HG03025 (cell line): ENCODE results near the gene IL17RB.

Experiments
- ATAC-seq: cut with Tn5 transposase; IDR thresholded peaks from one replicate; pipeline ENCODE4 v1.9.1; 2021; ENCODE audit warnings: mild to moderate bottlenecking, moderate library complexity; ENCODE audit not compliant: unreplicated experiment, low FRiP score

IL17RB gene

DNA sequence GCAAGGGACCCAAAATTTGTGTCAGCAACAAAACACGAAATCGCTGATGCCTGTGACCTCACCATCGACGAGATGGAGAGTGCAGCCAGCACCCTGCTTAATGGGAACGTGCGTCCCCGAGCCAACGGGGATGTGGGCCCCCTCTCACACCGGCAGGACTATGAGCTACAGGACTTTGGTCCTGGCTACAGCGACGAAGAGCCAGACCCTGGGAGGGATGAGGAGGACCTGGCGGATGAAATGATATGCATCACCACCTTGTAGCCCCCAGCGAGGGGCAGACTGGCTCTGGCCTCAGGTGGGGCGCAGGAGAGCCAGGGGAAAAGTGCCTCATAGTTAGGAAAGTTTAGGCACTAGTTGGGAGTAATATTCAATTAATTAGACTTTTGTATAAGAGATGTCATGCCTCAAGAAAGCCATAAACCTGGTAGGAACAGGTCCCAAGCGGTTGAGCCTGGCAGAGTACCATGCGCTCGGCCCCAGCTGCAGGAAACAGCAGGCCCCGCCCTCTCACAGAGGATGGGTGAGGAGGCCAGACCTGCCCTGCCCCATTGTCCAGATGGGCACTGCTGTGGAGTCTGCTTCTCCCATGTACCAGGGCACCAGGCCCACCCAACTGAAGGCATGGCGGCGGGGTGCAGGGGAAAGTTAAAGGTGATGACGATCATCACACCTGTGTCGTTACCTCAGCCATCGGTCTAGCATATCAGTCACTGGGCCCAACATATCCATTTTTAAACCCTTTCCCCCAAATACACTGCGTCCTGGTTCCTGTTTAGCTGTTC lies 35.0 kb upstream of the IL17RB start:
- no peak for ATAC-seq

DNA sequence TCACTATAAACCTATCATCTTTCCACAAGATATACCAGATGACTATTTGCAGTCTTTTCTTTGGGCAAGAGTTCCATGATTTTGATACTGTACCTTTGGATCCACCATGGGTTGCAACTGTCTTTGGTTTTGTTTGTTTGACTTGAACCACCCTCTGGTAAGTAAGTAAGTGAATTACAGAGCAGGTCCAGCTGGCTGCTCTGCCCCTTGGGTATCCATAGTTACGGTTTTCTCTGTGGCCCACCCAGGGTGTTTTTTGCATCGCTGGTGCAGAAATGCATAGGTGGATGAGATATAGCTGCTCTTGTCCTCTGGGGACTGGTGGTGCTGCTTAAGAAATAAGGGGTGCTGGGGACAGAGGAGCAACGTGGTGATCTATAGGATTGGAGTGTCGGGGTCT lies 33.9 kb upstream of the IL17RB start:
- ATAC-seq: no peak

DNA sequence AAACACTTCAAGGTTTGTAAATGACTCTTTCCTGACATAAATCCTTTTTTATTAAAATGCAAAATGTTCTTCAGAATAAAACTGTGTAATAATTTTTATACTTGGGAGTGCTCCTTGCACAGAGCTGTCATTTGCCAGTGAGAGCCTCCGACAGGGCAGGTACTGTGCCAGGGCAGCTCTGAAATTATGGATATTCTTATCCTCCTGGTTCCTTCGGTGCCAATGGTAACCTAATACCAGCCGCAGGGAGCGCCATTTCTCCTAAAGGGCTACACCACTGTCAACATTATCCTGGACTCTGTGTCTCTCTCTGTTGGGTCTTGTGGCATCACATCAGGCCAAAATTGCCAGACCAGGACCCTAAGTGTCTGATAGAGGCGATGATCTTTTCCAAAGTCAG lies 33.1 kb upstream of the IL17RB start:
- ATAC-seq: no peak

- ATAC-seq: no peak
These were observed 32.5 kb upstream of the IL17RB start for GRCh38 chr3:53813876-53814275.

GRCh38 chr3:53815067-53815466 lies 31.3 kb upstream of the IL17RB start:
- no peak for ATAC-seq

DNA sequence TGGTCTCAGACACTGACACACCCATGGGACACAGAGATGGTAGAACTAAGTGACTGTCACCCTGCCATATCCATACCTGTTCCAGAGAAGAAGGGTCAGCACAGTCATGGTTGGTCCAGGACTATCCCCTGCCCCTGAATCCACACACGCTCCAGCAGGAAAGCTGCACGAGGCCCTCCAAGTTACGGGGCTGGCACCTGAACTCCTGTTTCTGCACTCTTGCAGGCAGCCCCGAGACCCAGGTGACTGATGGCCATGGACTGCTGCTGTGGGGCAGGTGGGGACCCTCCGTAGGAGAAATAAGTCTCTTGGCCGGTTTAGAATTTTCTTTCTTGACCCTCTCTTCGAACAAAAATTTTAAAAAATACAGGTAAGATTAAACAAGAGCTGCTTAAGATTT lies 30.7 kb upstream of the IL17RB start:
- no peak for ATAC-seq

DNA sequence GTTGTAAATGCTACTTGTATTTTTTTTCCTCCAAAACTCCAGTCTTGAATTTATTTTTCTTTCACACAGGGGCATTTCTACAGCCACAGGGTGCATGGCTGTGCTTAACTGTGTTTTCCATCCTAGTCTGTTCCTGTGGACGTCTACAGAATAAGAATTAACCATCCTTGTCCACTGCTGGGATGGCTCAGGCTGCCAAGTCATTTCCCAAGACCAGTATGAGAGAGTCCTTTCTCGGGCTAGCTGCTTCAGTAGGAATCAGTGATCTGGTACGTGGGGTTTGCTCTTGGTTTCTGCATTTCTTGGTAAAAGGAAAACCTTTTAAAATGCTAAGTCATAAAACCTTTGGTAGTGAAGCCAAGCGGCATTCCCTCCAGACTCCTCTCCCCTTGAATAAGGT lies 29.9 kb upstream of the IL17RB start:
- ATAC-seq: no peak

GRCh38 chr3:53817211-53817610 lies 29.2 kb upstream of the IL17RB start:
- ATAC-seq: no peak

GRCh38 chr3:53817809-53818208 lies 28.6 kb upstream of the IL17RB start:
- no peak for ATAC-seq

DNA sequence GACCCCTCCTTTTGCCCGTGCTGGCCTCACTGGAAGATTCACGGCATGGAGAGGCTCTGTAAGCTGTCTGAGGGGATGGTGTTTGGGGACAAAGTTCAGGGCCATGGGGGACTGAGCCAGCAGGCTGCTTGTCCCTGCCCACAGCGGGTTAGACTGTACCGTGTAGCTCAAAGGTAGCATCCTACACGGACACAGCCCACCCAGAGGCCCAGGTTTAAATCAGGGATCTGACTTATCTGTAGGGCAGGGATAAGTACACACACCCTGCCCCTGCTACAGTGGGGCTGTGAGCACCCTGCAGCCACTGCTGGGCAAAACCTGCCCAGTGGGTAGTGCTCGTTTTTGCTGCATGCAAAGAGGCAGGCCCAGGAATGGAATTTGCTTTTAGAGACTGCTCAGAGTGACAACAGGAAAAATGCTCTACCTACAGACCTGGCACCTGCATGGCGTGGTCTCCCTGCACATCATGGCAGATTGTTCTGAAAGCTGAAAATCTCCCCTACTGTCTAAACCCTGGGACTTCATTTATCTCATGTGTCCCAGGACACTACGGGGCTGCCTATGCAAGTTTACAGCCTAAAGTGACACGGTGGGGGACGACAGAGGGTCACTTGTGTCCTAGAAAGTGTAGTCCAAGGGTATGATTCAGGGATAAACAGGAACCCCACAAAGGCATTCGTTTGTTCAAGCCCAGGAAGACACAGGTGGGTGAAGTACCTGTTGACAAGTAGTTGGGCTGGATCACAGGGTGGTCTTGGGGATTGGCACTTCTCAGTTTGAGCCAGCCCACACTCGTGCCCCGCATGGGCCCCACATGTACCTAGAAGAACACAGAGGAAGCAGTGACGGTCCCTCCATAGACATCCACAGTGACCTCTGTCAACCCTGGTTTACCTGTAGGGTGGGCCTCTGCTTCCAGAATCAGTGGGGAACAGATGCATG lies 27.9 kb upstream of the IL17RB start:
- ATAC-seq: no peak

- ATAC-seq: no peak
These were observed 27.1 kb upstream of the IL17RB start for GRCh38 chr3:53819163-53819868.

- no peak for ATAC-seq
These were observed 26.3 kb upstream of the IL17RB start for GRCh38 chr3:53820084-53820483.

DNA sequence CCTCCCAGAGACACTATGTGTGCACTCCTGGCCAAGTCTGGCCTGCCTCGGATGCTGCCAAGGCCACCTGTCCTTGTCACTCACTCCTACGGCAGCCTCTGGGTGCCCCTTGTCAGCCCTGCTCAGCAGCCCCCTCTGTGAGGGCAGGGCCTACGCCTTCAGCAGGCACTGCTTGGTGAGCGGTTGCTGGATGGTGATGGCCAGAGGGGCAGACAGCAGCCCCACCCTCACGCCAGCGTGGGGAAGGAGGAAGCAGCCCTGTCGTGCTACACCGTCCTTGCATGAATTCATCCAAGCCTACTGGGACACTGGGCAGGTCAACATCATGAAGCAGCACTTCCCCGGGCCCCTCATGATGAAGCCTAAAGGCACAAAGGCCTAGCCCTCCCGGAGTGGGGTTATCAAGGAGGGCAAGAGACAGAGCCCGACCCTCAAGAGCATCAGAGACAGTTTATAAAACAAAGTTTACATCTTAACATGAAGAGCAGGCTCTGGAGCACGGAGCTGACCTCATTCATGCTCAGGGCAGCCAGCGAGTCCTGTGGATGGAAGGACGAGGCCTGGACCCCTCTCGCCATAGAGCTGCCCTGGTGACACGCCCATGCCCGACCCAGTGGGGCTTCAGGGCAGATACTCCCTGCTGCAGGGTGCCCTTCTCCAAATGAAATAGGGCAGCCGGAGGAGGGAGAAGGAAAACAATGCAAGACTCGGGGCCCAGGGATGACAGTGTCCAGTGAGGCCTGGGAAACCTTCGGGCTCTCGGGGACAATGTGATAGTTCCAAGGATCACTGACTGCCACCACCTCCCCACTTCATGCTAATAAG lies 25.4 kb upstream of the IL17RB start:
- no peak for ATAC-seq

- ATAC-seq: peak; percentile 51
These were observed 24.7 kb upstream of the IL17RB start for GRCh38 chr3:53821631-53822121.

GRCh38 chr3:53822331-53822741 lies 24.0 kb upstream of the IL17RB start:
- ATAC-seq: no peak

- no peak for ATAC-seq
These were observed 23.1 kb upstream of the IL17RB start for GRCh38 chr3:53823026-53823955.

- no peak for ATAC-seq
These were observed 22.3 kb upstream of the IL17RB start for GRCh38 chr3:53823956-53824657.

DNA sequence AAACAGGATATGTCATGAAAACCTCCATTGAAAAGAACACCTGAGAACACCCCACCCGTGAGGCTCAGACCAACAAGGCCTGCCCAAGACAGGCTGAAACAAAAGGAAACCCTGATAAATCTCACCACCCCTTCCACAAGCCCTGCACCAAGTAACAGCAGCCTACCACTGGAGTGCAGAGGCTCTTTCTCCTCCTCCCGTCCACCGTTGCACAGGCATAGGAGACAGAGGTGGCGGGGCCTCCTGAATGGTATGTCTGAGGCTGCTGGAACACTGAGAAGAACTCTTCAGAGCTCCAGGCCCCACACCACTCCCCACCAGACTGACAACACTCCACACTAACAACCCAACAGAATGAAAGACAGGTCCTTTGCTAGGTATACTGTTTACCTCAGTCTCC lies 21.6 kb upstream of the IL17RB start:
- no peak for ATAC-seq
